Measurements from ENCODE around the gene UBA52.
"Not testable (repeated sequence)": the region's sequence is repeated elsewhere in the genome, so short reads cannot be mapped to it uniquely, and the experiment has no call there.

DNA sequence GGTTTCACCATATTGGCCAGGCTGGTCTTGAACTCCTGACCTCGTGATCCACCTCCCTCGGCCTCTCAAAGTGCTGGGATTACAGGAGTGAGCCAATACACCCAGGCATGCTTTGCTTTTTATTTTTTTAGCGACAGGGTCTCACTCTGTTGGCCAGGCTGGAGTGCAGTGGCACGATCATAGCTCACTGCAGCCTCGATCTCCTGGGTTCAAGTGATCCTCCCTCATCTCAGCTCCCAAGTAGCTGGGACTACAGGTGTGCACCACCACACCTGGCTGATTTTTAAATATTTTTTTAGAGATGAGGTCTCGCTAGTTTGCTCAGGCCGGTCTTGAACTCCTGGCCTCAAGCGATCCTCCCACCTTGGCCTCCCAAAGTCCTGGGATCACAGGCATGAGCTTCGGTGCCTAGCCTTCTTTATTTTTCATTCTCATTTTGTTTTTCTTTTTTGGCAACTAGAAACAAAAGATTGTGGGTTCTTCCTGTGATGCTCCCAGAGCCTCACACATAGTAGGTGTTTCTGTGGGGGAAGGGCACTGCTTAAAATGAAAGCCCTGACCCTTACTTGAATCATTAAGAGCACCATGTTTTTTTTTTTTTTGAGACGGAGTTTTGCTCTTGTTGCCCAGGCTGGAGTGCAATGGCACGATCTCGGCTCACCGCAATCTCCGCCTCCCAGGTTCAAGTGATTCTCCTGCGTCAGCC is 29.2 kb downstream of the UBA52 start:
- not testable (repeated sequence) for TF ChIP-seq POLR2AphosphoS5 (IDR thresholded peaks at IDR 0.05; ENCODE audit: low read depth); EZH2 (IDR thresholded peaks at IDR 0.05; ENCODE audit: low read depth, unreplicated experiment); ZNF331 (CRISPR knock-in tag; IDR thresholded peaks at IDR 0.05; ENCODE audit: low read depth); NANOG (IDR thresholded peaks at IDR 0.05; ENCODE audit: borderline replicate concordance); CREB1 (CRISPR knock-in tag; IDR thresholded peaks at IDR 0.05; ENCODE audit: low read depth); ZNF114 (CRISPR knock-in tag; IDR thresholded peaks at IDR 0.05); JUNB (IDR thresholded peaks at IDR 0.05; ENCODE audit: unreplicated experiment); STAT1 (IDR thresholded peaks at IDR 0.05; ENCODE audit: unreplicated experiment); EZH2phosphoT487 (IDR thresholded peaks at IDR 0.05; ENCODE audit: unreplicated experiment)
- TF ChIP-seq, protein P1, sequence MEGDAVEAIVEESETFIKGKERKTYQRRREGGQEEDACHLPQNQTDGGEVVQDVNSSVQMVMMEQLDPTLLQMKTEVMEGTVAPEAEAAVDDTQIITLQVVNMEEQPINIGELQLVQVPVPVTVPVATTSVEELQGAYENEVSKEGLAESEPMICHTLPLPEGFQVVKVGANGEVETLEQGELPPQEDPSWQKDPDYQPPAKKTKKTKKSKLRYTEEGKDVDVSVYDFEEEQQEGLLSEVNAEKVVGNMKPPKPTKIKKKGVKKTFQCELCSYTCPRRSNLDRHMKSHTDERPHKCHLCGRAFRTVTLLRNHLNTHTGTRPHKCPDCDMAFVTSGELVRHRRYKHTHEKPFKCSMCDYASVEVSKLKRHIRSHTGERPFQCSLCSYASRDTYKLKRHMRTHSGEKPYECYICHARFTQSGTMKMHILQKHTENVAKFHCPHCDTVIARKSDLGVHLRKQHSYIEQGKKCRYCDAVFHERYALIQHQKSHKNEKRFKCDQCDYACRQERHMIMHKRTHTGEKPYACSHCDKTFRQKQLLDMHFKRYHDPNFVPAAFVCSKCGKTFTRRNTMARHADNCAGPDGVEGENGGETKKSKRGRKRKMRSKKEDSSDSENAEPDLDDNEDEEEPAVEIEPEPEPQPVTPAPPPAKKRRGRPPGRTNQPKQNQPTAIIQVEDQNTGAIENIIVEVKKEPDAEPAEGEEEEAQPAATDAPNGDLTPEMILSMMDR (conservative IDR thresholded peaks at IDR 0.05; ENCODE audit: low read depth in 2 of 2), result not testable (repeated sequence)
- TF ChIP-seq, protein P2, sequence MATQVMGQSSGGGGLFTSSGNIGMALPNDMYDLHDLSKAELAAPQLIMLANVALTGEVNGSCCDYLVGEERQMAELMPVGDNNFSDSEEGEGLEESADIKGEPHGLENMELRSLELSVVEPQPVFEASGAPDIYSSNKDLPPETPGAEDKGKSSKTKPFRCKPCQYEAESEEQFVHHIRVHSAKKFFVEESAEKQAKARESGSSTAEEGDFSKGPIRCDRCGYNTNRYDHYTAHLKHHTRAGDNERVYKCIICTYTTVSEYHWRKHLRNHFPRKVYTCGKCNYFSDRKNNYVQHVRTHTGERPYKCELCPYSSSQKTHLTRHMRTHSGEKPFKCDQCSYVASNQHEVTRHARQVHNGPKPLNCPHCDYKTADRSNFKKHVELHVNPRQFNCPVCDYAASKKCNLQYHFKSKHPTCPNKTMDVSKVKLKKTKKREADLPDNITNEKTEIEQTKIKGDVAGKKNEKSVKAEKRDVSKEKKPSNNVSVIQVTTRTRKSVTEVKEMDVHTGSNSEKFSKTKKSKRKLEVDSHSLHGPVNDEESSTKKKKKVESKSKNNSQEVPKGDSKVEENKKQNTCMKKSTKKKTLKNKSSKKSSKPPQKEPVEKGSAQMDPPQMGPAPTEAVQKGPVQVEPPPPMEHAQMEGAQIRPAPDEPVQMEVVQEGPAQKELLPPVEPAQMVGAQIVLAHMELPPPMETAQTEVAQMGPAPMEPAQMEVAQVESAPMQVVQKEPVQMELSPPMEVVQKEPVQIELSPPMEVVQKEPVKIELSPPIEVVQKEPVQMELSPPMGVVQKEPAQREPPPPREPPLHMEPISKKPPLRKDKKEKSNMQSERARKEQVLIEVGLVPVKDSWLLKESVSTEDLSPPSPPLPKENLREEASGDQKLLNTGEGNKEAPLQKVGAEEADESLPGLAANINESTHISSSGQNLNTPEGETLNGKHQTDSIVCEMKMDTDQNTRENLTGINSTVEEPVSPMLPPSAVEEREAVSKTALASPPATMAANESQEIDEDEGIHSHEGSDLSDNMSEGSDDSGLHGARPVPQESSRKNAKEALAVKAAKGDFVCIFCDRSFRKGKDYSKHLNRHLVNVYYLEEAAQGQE (IDR thresholded peaks at IDR 0.05; ENCODE audit: unreplicated experiment), result not testable (repeated sequence)
